Kidney epithelial cell (primary cell): Measurements from ENCODE around the gene HAGH. TPM values are rescaled to one million over a fixed set of nuclear protein-coding genes. Genes with fewer than 3 reads are reported as not detected.

Experiments used
- DNase-seq: peaks from one replicate; pipeline ENCODE4 v3.0.0-alpha.2; 2010; ENCODE audit warnings: low read depth
- H3K27me3 ChIP-seq: 2 replicates; pipeline ENCODE4 v1.6.0; 2011; ENCODE audit warnings: low read length; ENCODE audit not compliant: control insufficient read depth, insufficient read depth
- H3K36me3 ChIP-seq: 2 replicates; pipeline ENCODE4 v1.5.1; 2011; ENCODE audit warnings: low read length; ENCODE audit not compliant: control insufficient read depth, insufficient read depth
- H3K4me3 ChIP-seq: 2 replicates; pipeline ENCODE4 v1.5.1; 2011; ENCODE audit warnings: low read depth, mild to moderate bottlenecking, control low read depth, low read length
- total RNA-seq: library from RNA; depleted of rRNA; stranded (reverse); fragments of >200 nt; gene quantifications from 2 replicates; pipeline ENCODE4 v1.2.3, GENCODE V29; 2015
- TF ChIP-seq, protein P1 (sequence below): IDR thresholded peaks from 2 replicates; pipeline ENCODE4 v1.5.1; 2011; ENCODE audit warnings: mild to moderate bottlenecking, moderate library complexity, low read length, control low read depth, inconsistent platforms; ENCODE audit not compliant: insufficient read depth, poor library complexity, severe bottlenecking

Gene HAGH
- total RNA-seq, 1 donor from 2014 or later, result 62.8 TPM

DNA sequence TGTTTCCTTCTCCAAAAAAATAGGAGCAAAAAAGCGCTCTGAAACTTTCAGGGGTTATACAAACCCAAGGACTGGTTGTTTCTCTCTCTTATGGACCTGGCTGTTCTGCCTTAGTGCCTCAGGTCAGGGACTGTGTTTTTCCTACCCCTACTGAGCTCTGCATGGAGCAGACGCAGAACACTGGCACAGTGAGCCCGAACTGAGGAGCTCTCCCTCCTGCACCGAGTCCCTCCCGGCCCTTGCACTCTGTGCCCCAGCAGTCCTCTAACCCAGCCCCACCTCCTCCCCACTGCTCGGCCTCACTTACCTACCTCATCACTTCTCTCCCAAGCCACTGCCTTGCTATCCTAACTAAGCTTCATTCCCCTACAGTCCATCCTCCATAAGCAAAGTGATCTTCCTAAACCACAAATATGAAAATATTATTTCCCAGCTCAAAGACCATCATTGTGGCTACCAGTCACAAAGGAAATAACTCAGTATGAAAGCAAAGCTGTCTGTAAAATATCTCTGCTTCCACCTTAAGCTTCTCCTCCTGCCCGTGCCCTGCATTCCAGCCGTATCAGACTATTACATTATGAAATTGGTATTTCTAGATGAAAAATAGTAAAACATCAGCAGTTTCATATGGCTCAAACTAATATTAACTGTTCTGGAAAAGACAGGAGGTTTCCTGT is 31.7 kb upstream of the HAGH start:
- TF ChIP-seq, protein P1, sequence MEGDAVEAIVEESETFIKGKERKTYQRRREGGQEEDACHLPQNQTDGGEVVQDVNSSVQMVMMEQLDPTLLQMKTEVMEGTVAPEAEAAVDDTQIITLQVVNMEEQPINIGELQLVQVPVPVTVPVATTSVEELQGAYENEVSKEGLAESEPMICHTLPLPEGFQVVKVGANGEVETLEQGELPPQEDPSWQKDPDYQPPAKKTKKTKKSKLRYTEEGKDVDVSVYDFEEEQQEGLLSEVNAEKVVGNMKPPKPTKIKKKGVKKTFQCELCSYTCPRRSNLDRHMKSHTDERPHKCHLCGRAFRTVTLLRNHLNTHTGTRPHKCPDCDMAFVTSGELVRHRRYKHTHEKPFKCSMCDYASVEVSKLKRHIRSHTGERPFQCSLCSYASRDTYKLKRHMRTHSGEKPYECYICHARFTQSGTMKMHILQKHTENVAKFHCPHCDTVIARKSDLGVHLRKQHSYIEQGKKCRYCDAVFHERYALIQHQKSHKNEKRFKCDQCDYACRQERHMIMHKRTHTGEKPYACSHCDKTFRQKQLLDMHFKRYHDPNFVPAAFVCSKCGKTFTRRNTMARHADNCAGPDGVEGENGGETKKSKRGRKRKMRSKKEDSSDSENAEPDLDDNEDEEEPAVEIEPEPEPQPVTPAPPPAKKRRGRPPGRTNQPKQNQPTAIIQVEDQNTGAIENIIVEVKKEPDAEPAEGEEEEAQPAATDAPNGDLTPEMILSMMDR, result no peak
- DNase-seq, result no peak
- Histone ChIP-seq H3K4me3 (no peak overlapping the region), H3K36me3 (no peaks in the 10 kb centered on the region), H3K27me3 (peaks cover 15% of the 10 kb centered on the region)

DNA sequence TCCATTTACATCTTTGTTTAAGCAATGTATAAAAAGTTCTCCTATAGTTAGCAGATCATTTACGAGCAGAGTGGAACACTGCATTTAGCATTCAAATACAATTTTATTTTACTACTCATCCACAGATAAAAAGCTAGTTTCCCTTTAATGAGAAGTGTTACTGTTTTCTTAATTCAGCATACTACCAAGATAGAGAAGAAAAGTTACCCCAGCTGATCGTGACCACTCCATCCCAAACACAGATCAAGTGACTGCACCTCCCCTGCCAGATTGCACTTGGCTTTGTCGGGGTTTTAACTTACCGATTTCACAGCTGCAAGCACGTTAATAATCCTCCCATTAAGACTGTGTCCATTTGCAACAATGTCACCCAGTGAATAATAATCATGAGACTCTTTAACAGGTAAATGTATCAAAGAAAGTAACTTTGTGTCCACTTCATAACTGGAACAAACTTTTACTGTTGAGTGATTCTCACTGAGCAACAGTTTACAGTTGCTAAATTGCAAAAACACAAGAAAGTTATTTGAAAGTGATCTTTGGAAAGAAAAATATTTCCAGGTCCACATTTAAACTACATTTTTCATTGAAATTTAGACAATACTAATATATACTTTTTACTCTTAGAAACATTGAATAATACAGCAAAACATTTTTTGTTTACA is 30.9 kb upstream of the HAGH start:
- peaks cover 15% of the 10 kb centered on the region for H3K27me3 ChIP-seq

DNA sequence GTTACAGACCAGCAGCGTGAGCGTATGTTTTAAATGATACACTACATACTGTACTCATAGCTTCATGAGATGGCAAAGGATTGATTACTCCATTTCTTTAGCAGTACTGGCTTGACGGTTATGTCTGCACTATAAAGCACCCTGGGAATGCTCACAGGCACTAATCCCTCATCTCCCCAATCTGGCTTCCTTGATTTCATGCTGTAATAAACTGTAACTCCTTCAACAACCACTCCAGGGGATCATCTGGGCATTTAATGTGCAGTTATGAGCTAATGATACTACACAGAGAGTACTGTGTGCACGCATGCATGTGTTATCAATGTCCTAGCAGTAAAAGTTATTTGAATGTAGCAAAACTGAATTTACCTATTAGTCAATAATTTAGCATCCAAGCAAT is 25.2 kb upstream of the HAGH start:
- peaks cover 1% of the 10 kb centered on the region for H3K27me3 ChIP-seq
- H3K36me3 ChIP-seq, result no peaks in the 10 kb centered on the region
- H3K4me3 ChIP-seq, result no peak overlapping the region
- no peak for DNase-seq
- TF ChIP-seq, protein P1, result no peak

More for the DNA sequence above, 30.9 kb upstream of the HAGH start:
- Histone ChIP-seq H3K4me3 (no peak overlapping the region), H3K36me3 (no peaks in the 10 kb centered on the region)
- TF ChIP-seq, protein P1, result no peak
- DNase-seq, result no peak

DNA sequence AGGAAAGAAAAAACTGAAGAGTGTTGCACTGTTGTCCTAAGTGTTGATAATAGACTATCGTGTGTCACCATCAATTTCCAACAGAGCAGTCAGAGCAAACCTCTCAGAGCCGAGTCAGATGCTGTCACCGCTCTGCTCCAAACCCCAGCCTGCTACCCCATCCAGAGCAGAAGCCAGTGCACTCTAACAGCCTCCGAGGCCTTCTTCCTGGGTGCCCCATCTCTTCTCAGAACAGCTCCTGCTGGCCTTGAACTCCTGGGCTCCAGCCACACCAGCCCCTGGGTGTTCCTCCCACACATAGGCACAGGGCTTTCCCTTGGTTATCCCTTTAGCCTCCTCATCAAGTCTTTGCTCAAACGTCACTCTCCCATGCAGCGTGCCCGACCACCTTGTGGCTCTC is 24.4 kb upstream of the HAGH start:
- Histone ChIP-seq H3K4me3 (no peak overlapping the region), H3K27me3 (no peaks in the 10 kb centered on the region), H3K36me3 (no peaks in the 10 kb centered on the region)
- no peak for DNase-seq
- TF ChIP-seq, protein P1, result no peak

DNA sequence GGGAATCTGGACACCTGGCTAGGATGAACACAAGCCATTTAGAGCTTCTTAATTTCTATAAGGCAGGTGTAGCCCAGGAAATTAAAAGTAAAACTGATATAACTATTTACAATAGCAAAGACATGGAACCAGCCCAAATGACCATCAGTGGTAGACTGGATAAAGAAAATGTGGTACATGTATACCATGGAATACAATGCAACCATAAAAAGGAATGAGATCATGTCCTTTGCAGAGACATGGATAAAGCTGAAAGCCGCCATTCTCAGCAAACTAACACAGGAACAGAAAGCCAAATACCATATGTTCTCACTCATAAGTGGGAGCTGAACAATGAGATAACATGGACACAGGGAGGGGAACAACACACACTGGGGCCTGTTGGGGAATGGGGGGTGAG is 19.8 kb upstream of the HAGH start:
- no peak overlapping the region for H3K4me3 ChIP-seq
- TF ChIP-seq, protein P1, result no peak
- no peaks in the 10 kb centered on the region for H3K27me3 ChIP-seq
- DNase-seq, result no peak
- H3K36me3 ChIP-seq, result no peaks in the 10 kb centered on the region
